Measurements from ENCODE around the gene FOXK1.
"Not testable (repeated sequence)": the region's sequence is repeated elsewhere in the genome, so short reads cannot be mapped to it uniquely, and the experiment has no call there.

FOXK1 gene

GRCh38 chr7:4681886-4682620 lies at the start of gene FOXK1:
TSS of gene FOXK1 (plus strand) at chr7:4682295. CDS start at chr7:4682309, 14 bp downstream.
- peak; percentile 53 to 80 for DNase-seq (ENCODE audit: low read depth in 2 of 2)

- no peak for DNase-seq (ENCODE audit: low read depth in 2 of 2)
Measured at GRCh38 chr7:4633012-4633411, 49.1 kb upstream of the FOXK1 start.

GRCh38 chr7:4634166-4634565 lies 47.9 kb upstream of the FOXK1 start:
- no peak for DNase-seq (ENCODE audit: low read depth in 2 of 2)

GRCh38 chr7:4638781-4639575 lies 43.1 kb upstream of the FOXK1 start:
- no peak for DNase-seq (ENCODE audit: low read depth in 2 of 2)

- no peak for DNase-seq (ENCODE audit: low read depth in 2 of 2)
Measured at GRCh38 chr7:4641091-4641666, 40.9 kb upstream of the FOXK1 start.

GRCh38 chr7:4641667-4642467 lies 40.2 kb upstream of the FOXK1 start:
- peak; percentile 89 to 92 for DNase-seq (ENCODE audit: low read depth in 2 of 2)

- no peak for DNase-seq (ENCODE audit: low read depth in 2 of 2)
Measured at GRCh38 chr7:4642468-4643203, 39.5 kb upstream of the FOXK1 start.

GRCh38 chr7:4643204-4643471 lies 39.0 kb upstream of the FOXK1 start:
- not testable (repeated sequence) for DNase-seq (ENCODE audit: low read depth in 2 of 2)

- no peak for DNase-seq (ENCODE audit: low read depth in 2 of 2)
Measured at GRCh38 chr7:4645246-4645645, 36.8 kb upstream of the FOXK1 start.

- DNase-seq (ENCODE audit: low read depth in 2 of 2): no peak
Measured at GRCh38 chr7:4648111-4648510, 34.0 kb upstream of the FOXK1 start.

- DNase-seq (ENCODE audit: low read depth in 2 of 2): no peak
Measured at GRCh38 chr7:4650433-4651047, 31.6 kb upstream of the FOXK1 start.

GRCh38 chr7:4653771-4654170 lies 28.3 kb upstream of the FOXK1 start:
- no peak for DNase-seq (ENCODE audit: low read depth in 2 of 2)

- DNase-seq (ENCODE audit: low read depth in 2 of 2): no peak
Measured at GRCh38 chr7:4655311-4655710, 26.8 kb upstream of the FOXK1 start.

GRCh38 chr7:4655896-4656295 lies 26.2 kb upstream of the FOXK1 start:
- no peak for DNase-seq (ENCODE audit: low read depth in 2 of 2)

GRCh38 chr7:4657640-4658417 lies 24.3 kb upstream of the FOXK1 start:
- no peak for DNase-seq (ENCODE audit: low read depth in 2 of 2)

GRCh38 chr7:4659551-4660286 lies 22.4 kb upstream of the FOXK1 start:
- no peak for DNase-seq (ENCODE audit: low read depth in 2 of 2)

GRCh38 chr7:4661871-4662270 lies 20.2 kb upstream of the FOXK1 start:
- DNase-seq (ENCODE audit: low read depth in 2 of 2): no peak

GRCh38 chr7:4663239-4664018 lies 18.7 kb upstream of the FOXK1 start:
- no peak for DNase-seq (ENCODE audit: low read depth in 2 of 2)

- DNase-seq (ENCODE audit: low read depth in 2 of 2): no peak
Measured at GRCh38 chr7:4665661-4666060, 16.4 kb upstream of the FOXK1 start.

Measured in stimulated activated CD8-positive, alpha-beta memory T cell treated with anti-CD3 and anti-CD28 coated beads, Interleukin-7, amount 100 ng/mL, for 4 hours (primary cell).